Panc1 (cell line): ENCODE data around the gene TAF15.

Experiments used
- CTCF ChIP-seq: fragments of 450-650 bp; IDR thresholded peaks from 2 replicates; pipeline ENCODE4 v1.5.1; 2017; ENCODE audit warnings: mild to moderate bottlenecking
- POLR2AphosphoS5 ChIP-seq: IDR thresholded peaks from 2 replicates; pipeline ENCODE4 v1.6.1; 2012; ENCODE audit warnings: mild to moderate bottlenecking, low read depth, low read length, moderate library complexity
- REST ChIP-seq, 2 experiments: IDR thresholded peaks; 2 replicates each; pipeline ENCODE4 v1.6.1; 2011 to 2012; ENCODE audit warnings: low read depth in 2 of 2, control low read depth in 1 of 2, low read length in 1 of 2, mild to moderate bottlenecking in 1 of 2, moderate library complexity in 1 of 2; ENCODE audit not compliant: insufficient read depth in 1 of 2
- SIN3A ChIP-seq: IDR thresholded peaks from 2 replicates; pipeline ENCODE4 v1.6.1; 2012; ENCODE audit warnings: low read depth, mild to moderate bottlenecking, low read length, moderate library complexity, borderline replicate concordance; ENCODE audit not compliant: insufficient read depth
- TCF7L2 ChIP-seq: IDR thresholded peaks from 2 replicates; pipeline ENCODE4 v1.6.1; 2011; ENCODE audit warnings: mild to moderate bottlenecking, low read depth, low read length, inconsistent platforms

- TF ChIP-seq CTCF = peak; percentile 97
- TF ChIP-seq REST (IDR thresholded peaks at IDR 0.05; ENCODE audit: insufficient read depth in 1 of 2, low read depth in 2 of 2, low read length in 1 of 2) = peak in 1 of 2 experiments; percentile 73; a peak in 1 of 4 replicates
- TF ChIP-seq POLR2AphosphoS5 = no peak; the same call in 1 of the 2 replicates
- peak; percentile 37; the same call in 1 of the 2 replicates for TF ChIP-seq SIN3A
- TF ChIP-seq TCF7L2 = no peak
Measured at GRCh38 chr17:35764123-35764991, 44.9 kb upstream of the TAF15 start.
